HG03521 (cell line): ENCODE measurements around the gene GCM1.
"Not testable (repeated sequence)": the region's sequence is repeated elsewhere in the genome, so short reads cannot be mapped to it uniquely, and the experiment has no call there.

ENCODE experiments used
- ATAC-seq: cut with Tn5 transposase; IDR thresholded peaks from one replicate; pipeline ENCODE4 v1.9.1; 2021; ENCODE audit warnings: mild to moderate bottlenecking, moderate library complexity; ENCODE audit not compliant: unreplicated experiment

The GCM1 gene, protein sequence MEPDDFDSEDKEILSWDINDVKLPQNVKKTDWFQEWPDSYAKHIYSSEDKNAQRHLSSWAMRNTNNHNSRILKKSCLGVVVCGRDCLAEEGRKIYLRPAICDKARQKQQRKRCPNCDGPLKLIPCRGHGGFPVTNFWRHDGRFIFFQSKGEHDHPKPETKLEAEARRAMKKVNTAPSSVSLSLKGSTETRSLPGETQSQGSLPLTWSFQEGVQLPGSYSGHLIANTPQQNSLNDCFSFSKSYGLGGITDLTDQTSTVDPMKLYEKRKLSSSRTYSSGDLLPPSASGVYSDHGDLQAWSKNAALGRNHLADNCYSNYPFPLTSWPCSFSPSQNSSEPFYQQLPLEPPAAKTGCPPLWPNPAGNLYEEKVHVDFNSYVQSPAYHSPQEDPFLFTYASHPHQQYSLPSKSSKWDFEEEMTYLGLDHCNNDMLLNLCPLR

DNA sequence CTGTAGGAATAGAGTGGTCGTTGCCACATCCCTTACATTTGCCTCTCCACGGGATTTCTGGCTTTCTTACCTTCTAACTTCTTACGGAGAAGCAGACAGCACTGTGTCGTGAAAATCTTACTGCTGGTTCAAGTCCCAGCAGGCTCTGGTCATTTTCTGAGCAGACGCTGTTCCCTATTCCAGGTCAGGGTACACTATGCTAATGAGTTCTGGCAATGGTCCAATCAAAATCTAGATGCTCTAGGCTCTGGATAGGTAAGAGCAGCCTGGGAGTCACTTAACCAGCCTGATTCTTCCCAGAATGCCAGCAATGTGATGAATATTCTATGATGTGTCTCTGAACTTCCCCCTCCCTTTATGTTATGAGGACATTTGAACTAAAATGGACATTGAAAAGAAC, at the start of gene GCM1:
GCM1 (minus strand) TSS at position 158 of the 400 bp plus-strand sequence. CDS start 3,209 bp downstream, outside the sequence.
- no peak for ATAC-seq

DNA sequence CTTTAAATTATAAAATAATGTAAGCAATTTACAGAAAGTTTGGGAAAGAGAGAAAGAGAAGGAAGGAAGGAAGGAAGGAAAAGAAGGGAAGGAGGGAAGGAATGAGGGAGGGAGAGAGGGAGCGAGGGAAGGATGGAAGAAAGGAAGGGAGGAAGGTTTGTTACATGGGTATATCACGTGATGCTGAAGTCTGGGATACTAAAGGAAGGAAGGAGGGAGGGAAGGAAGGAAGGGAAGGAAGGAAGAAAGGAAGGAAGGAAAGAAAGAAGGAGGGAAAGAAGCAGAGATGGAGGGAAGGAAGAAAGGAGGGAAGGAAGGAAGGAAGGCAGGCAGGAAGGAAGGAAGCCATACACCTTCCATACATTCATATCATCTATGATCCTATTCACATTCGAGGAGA, 48.9 kb upstream of the GCM1 start:
- ATAC-seq, result no peak

DNA sequence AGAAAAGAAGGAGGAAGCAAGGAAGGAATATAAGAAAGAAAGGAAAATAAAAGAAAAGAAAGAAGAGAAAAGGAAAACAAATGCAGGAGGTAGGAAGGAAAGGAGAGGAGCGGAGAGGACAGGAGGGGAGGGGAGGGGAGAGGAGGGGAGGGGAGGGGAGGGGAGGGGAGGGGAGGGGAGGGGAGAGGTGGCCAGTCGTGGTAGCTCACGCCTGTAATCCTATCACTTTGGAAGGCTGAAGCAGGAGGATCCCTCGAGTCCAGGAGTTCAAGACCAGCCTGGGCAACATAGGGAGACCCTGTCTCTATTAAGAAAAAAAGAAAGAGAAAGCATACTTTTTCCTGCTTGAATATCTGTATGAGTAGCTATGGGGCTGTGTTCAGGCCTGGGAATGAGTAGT, 46.4 kb upstream of the GCM1 start:
- no peak for ATAC-seq

DNA sequence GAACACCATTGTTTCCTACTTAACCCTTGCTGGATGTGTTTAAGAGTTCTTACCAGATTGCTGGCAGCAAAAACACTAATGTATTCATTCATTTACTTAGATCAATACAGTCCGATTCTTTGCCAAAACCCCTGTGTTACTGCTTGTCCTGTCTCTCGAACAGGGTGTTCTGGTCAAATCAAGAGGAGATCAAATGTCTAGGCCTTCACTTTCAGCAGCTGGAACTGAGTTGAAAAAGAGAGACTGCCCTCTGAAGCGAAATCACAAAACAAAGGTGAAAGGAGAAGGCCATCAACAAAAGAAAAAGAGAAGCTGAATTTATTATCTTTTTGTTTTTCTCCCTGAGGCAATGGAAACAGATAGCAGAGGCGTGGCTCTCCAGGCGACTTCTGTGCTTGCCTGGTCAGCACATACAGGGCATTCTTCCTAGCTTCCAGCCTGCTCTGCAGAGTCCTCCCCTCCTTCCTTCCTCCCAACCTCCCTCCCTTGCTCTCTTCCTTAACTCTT, 44.1 kb upstream of the GCM1 start:
- no peak for ATAC-seq

DNA sequence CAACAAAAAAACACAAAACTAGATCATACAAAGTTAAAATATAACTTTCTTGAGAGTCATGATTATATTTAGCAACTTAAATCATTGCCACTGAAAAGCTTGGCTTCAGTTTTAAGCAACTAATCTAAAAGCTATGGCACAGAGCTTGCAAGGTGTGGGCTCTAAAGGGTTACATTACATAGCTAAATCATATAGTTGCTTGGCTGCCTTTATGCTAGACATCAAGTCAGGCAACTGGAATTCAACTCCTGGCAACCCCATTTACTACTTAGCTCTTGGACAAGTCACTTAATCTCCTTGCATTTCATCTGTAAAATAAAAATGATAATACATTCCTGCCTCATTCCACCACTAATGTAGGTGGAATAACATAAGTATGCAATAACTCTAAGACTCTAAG, 40.9 kb upstream of the GCM1 start:
- no peak for ATAC-seq

DNA sequence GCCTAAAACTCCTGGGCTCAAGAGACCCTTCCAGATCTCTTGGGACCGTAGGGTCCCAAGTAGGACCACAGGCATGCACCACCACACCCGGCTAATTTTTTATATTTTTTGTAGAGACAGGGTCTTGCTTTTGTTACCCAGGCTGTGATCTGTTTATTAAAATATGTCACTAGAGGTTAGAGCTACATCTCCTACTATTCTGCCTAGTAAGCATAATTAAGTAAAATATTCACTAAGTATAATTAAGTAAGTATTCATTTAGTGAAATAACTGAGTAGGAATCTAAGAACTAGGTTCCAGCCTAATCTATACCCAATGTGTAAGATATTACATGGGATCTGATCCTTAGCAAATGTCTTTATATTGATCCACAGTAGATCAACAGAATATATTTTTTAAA, 40.2 kb upstream of the GCM1 start:
- ATAC-seq, result no peak

DNA sequence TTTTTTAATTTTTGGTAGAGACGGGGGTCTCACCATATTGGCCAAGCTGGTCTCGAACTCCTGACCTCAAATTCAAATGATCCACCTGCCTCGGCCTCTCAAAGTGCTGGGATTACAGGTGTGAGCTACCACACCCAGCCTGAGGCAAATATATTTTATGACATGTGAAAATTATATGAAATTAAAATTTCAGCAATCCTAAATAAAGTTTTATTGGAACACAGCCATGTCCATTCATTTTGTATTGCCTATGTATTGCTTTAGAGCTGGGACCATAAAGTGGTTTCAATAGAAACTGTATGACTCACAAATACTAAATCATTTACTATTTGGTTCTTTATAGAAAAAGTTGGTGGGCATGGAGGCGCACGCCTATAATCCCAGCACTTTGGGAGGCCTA, 32.0 kb upstream of the GCM1 start:
- no peak for ATAC-seq

DNA sequence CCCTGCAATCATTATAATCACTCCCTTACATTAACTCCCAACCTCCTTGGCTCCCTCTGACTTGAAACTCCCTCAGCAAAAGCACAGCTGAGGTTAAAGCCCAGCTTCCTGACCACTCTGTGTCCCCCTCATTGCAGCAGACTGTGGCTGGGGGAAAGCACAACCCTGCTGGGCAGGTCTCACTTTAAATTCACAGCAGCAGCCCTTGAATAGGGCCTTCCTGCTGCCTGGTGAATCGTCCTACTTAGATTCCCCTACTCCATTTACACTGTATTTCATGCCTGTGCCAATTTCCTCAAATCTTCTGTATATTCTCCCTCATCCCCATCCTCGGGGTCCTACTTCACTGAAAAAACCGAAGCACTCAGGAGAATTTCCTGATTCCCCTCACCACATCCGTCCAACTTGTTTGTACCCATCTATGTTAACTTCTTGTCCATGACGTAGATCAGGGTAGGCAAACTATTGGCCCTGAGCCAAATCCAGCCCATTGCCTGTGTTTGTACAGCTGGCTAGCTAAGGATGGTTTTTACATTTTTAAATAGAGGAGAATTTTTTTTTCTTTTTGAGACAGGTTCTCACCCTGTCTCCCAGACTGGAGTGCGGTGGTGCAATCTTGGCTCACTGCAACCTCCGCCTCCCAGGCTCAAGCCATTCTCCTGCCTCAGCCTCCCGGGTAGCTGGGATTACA, 31.5 kb upstream of the GCM1 start:
- no peak for ATAC-seq

DNA sequence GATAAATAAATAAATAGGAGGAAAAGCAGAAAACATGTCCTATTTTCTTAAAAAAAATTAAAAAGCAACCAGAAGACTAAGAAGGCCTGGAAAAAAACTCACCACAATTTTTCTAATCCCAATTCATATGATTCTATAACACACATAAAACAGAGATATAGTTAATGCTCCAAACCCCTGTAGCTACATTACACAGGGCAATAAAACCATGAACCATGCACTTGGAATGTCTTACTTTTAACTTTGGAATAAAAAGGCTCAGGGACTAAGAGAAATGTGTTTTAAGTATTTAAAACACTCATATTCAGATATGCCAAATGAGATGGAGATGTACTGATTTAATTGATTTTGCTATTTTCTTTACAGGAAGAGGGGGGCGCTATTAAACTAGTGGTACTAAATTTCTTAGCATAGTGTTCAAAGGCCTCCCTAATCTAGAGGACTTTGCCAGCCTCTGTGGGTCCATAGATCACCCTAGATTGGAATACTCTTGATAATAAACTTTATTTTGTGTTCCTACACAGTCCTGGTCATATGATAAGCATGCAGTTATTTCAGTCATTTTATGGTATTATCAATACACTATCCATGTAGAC, 30.3 kb upstream of the GCM1 start:
- ATAC-seq, result no peak

DNA sequence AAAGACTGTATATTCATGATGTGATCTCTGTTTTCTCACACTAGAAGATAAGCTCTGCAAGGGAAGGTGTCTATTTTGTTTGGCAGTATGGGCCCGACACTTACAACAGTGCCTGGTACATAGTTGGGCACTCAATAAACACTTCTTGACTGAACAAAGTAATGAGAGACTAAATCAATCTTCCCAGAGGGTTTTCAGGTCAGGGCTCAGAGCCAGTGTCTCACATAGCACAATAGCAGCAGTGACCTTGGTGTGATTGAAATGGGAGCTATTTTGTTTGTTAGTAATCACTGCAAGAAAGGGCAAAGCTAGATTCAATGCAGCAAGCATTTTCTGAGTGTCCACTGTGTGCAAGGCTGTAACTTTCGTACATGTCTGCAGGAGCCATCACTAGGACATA, 26.4 kb upstream of the GCM1 start:
- ATAC-seq, result no peak

DNA sequence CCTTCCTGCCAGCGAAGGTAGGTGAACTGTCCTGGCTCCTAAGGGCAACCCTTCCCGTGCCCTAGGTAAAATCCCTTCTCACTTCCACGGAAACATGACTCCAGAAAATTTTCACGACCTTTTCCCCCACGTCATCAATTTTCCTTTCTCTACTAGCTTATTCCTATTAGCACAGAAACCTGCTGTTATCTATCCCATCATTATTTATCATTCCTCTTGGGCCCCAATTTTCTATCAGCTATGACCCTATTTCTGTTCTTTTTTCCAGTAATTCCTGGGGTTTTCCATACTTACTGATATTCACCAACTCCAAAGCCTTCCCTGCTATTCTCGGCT, 23.8 kb upstream of the GCM1 start:
- no peak for ATAC-seq

DNA sequence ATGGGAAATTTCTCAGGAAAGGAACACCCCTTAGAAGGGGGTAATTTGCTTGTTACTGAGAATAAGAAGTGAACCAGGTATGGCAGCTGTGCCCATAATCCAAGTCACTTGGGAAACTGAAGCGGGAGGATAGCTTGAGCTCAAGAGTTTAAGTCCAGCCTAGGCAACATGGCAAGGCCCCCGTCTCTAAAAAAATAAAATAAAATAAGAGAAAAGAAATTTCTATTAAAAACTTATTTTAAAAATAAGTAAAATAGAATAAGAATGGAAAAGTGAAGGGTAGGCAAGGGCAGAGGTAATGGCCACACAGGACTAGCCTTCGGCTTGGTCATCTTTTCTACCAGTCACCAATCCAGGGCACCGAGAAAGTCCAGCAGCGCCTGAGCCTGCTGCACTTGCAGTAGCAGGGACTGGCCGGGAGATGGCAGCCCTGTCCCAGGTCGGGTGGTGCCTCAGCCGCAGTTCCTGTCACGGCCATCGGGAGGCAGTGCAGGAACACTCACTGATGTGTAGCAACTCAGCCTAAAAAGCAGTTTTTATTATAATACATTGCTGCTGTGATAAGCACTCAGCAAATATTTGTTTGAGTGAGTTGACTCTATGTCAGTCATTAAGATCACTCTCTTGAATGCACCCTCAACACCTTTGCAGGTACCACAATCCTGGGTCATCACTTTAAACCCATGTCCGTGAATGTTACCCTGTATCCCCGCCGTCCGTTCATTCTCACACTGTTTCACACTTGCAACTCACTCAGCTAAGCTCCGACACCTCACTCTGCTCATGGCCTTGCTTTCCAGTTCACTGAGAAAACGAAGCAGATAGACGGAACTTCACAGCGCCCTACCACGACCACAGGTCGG, 23.2 kb upstream of the GCM1 start:
- peak; percentile 89 for ATAC-seq

DNA sequence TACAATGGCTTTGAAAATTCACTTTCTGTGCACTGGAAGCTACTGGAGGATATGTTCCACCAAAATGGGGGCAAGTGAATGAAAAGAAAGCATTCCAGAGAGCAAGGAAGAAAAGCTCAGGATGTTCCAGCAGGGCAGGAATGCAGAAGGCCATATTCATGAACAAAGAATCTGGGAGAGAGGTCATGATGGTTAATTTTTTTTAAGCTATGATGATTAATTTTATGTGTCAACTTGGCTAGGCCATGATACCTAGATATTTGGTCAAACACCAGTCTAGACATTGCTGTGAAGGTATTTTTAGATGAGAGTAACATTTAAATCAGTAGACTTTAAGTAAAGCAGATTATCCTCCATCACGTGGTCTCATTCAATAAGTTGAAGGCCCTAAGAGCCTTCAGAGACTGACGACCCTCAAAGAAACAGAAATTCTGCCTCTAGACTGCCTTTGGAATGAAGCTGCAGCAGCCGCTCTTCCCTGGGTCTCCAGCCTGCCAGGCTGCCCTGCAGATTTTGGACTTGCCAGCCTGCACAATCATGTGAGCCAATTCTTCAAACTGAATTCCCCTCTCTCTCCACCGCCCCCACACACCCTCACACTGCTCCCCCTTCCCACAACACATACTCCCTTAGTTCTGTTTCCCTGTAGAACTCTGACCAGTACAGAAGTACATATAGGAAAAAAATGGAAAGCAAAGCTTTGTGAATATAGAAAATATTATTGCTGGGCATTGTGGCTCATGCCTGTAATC, 20.1 kb upstream of the GCM1 start:
- ATAC-seq, result no peak

DNA sequence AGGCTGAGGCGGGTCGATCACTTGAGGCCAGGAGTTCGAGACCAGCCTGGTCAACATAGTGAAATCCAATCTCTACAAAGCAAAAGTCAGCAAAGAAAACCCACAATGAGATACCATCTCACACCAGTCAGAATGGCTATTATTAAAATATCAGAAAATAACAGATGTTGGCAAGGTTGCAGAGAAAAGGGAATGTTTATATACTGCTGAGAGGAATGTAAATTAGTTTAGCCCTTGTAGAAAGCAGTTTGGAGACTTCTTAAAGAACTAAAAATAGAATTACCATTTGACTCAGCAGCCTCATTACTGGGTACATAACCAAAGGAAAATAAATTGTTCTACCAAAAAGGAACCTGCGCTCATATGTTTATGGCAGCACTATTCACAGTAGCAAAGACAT, 16.7 kb upstream of the GCM1 start:
- ATAC-seq, result no peak

DNA sequence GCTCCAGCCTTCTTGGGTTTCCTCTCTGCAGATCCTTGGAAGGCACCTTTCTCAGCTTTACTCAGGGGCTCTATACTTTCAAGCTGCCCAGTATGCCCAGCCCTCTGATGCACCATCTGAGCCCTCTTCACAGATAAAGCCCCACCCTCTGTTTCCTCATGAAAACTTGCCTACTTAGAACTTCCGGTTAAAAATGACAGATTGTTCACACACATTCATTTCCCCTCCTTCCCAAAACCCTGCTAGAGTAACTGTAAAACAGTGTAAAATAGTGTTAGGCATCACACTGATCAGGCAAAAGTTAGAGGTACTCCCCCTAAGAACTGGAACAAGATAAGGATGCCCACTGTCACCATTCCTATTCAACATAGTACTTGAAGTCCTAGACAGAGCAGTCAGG, 14.0 kb upstream of the GCM1 start:
- ATAC-seq, result no peak

DNA sequence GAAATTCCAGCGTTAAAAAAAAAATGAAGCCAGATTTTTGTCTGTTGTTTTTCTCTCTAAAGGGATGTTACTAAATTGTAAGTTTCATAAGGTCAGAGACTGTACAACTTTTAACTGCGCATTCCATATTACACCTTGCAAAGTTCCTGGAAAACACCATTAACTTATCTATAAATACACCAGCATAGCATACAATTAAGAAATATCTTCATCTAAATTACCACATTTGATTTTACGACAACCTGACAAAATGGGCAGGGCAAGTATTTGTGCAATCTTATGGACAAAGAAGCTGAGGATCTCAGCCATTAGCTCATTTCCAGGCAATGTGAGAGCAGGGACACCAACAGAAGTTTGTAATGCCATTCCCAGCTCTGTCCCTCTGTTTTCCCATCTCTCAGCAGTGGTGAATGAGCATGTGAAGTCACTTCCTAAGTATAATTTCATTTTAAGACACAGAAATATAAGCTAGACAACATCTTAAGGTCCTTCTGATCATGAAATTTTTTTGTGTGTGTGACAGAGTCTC, 12.9 kb upstream of the GCM1 start:
- ATAC-seq, result no peak

DNA sequence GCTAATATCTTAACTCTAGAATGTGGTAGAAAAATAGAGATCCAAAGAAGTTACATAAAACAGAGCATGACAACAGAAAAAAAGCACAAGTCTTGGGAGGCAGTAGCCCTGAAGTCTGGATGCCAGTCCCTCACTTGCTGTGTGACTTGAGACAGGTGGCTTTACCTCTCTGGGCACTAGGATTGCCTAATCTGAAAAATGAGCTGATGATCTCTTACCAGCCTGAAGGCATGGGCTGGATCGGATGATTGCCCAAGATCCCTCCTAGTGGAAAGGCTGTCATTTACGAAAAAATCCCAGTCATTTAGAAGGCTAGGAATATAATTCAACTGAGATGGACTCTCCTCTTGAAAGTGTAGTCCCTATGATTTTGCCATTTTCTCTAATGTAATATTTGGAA, 10.9 kb upstream of the GCM1 start:
- ATAC-seq, result no peak

DNA sequence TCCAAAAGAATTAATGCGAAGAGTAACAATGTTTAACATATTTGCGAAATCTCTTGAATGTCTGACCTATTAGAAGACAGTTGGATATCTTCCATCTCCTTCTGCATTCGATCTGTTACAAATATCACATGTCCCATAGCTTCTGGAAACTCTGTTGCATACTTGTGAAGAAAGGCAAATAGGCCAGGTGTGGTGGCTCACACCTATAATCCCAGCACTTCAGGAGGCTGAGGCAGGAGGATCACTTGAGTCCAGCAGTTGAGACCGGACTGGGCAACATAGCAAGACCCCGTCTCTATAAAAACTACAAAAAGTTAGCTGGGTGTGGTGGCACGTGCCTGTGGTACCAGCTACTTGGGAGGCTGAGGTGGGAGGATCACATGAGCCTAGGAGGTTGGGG, 9.4 kb upstream of the GCM1 start:
- not testable (repeated sequence) for ATAC-seq

DNA sequence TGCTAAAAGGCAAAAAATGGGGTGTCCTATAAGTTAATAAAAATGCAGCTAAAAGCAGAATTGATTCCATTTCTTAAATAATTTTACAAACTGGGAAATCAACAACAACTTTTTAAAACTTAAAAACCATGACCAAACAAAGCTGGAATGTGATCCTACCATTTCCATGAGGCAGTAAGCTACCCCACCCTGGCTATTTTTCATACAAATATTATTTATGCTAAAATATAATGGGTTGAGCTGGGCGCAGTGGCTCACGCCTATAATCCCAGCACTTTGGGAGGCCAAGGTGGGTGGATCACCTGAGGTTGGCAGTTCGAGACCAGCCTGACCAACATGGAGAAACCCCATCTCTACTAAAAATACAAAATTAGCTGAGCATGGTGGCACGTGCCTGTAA, 6.6 kb upstream of the GCM1 start:
- ATAC-seq, result not testable (repeated sequence)

DNA sequence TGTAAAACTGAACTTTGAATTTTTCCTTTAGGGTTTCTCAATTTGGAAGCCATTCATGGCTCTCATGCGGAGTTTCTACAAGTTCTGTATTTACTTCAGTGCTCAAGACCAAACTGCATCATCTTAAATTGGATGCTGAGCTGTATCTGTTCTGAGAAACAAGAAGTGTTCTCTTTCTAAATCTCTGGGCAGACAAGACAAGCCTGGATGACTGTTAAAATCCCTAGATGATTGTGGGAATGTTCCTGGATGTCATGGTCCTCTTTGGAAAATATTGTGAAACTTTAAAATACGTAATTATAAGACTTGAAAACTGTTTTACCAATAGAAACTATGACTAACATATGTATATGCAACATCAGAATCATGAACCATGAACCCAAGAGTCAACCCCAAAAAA, 6.2 kb upstream of the GCM1 start:
- no peak for ATAC-seq
